ENCODE data around the gene ZNF730.

DNA sequence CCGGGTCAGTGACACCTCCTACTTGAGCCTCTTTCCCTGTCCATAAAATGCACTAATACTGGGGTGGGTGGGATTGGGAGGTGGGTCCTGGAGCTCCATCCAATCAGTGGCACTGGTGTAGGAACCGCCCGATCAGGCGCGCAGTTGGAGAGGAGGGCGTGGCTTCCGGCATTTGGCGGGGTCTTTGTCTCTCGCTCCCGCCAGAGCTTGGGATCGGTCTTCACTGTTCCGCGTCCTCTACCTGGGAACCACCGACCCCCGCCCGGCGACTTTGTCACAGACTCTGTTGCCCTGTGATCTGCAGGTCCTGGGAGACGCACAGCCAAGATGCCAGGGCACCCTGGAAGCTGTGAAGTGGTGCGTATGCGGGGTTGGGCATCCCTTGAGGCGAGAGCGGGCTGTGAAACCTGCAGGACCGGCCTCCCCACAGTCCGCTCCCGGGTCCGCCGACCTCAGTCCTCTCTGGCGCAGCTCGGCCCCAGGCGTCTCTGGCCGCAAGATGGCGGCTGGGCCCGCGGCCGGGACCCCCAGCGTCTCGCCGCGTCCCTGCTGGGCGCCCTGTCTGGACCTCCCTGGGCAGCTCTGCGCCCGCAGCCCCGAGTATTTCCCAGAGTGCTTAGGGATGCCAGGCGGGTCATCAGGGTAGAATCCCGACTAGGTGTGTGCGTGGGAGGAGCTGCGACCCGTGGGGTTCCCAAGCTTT, 41.6 kb upstream of the ZNF730 start:
- TF ChIP-seq, protein P1, sequence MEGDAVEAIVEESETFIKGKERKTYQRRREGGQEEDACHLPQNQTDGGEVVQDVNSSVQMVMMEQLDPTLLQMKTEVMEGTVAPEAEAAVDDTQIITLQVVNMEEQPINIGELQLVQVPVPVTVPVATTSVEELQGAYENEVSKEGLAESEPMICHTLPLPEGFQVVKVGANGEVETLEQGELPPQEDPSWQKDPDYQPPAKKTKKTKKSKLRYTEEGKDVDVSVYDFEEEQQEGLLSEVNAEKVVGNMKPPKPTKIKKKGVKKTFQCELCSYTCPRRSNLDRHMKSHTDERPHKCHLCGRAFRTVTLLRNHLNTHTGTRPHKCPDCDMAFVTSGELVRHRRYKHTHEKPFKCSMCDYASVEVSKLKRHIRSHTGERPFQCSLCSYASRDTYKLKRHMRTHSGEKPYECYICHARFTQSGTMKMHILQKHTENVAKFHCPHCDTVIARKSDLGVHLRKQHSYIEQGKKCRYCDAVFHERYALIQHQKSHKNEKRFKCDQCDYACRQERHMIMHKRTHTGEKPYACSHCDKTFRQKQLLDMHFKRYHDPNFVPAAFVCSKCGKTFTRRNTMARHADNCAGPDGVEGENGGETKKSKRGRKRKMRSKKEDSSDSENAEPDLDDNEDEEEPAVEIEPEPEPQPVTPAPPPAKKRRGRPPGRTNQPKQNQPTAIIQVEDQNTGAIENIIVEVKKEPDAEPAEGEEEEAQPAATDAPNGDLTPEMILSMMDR (IDR thresholded peaks at IDR 0.05) = no peak
- no peak for TF ChIP-seq POLR2A (IDR thresholded peaks at IDR 0.05)
